Stimulated activated CD4-positive, alpha-beta T cell treated with anti-CD3 and anti-CD28 coated beads, Interleukin-15, amount 100 ng/mL, for 48 hours (primary cell): Measurements from ENCODE around the gene GOLT1B.
"Not testable (repeated sequence)": the region's sequence is repeated elsewhere in the genome, so short reads cannot be mapped to it uniquely, and the experiment has no call there.

Experiments
- DNase-seq, 2 donors: peaks; one replicate each; pipeline ENCODE4 v3.0.0-alpha.2; 2020; ENCODE audit warnings: low read depth in 2 of 2

The GOLT1B gene, protein sequence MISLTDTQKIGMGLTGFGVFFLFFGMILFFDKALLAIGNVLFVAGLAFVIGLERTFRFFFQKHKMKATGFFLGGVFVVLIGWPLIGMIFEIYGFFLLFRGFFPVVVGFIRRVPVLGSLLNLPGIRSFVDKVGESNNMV

GRCh38 chr12:21501258-21502163 lies at the start of gene GOLT1B, which contains the start of gene RECQL:
TSS of gene GOLT1B (plus strand) at chr12:21501789. CDS start at chr12:21501924, 135 bp downstream.
TSS of gene RECQL (minus strand) at chr12:21501635. CDS start at chr12:21499570, 2,065 bp downstream.
- peak; percentile 86 to 87 for DNase-seq

DNA sequence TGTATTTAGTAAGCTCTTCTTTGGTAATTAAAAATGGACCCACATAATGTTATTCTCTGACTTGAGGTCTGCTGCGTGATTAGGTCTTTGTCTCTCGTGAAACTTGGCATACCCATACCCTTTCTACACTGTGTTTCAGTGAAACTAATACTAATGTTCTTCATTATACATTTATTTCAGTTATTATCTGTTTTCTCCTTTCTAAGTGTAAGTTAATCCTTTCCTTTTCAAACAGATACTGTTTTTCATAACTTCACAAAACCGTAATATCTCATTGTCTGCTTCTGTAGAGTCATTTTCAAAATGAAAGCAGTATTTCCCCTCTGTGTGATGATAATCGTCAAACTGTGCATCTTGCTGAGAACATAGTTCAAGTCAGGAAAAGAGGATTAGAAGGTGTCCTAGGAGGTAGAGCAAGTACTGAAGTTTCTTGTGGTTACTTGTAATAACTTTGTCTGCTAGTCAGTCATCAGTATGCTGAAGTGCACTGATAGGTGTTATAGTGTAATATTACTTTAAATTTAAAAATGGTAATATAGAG lies 48.2 kb upstream of the GOLT1B start:
- DNase-seq = no peak

- DNase-seq = peak; percentile 15 to 27
These were observed 45.3 kb upstream of the GOLT1B start for GRCh38 chr12:21456291-21456780.

- no peak for DNase-seq
These were observed 42.1 kb upstream of the GOLT1B start for GRCh38 chr12:21459474-21459873.

GRCh38 chr12:21467334-21467733 lies 34.3 kb upstream of the GOLT1B start:
- not testable (repeated sequence) for DNase-seq

DNA sequence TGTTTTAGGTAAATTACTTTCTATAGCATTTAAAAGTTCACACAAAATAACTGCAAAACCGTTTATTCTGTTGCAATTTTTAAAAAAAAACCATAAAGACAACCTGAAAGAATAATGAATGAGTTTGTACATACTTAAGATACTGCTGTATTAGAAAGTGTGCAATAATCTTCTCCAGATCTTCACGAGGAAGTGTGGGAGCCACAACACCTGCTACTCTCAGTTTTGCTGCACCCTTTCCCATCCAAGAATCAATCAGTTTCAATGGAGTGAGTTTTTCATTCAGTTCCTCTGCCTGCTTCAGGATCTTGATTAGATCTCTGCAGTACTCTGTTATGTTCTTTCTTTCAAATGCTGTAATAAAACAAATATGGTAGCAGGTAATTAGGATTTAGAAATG lies 30.3 kb upstream of the GOLT1B start:
- DNase-seq = no peak

GRCh38 chr12:21472197-21472823 lies 29.3 kb upstream of the GOLT1B start:
- DNase-seq = no peak

DNA sequence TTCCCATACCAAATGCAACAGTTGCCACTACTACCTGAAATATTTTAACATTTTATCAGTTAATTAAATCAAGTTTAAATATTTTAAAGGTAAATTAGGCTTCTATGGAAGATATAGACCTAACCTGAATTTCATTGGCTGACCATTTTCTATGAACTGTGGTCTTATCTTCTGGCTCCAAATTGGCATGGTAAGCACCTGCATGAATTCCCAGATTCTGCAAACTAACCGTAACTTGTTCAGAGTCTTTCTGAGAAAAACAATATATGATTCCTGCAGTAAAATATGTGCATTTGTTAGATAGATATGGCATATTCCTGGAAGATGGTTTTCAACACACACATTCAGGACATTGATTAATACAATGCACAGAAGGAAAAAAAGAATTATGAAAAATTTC lies 26.0 kb upstream of the GOLT1B start:
- DNase-seq = no peak

DNA sequence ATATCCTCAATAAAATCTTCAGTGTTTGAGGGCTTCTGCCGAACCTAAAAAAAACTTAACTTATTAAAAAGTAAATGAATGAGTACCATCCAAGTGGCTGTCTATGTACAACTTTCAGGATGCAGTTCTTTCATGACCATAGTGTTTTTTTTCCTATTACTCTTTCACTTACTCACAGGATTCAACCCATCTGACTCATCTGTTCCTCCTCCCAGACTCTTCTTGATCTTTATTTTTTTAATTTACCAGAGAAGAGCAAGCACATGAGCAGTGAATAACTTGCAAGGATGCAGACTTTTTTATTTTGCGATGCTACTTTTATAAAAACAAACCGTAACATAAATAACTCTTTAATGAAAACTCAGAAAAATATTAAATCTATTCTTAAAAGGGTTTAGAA lies 24.6 kb upstream of the GOLT1B start:
- DNase-seq = no peak

DNA sequence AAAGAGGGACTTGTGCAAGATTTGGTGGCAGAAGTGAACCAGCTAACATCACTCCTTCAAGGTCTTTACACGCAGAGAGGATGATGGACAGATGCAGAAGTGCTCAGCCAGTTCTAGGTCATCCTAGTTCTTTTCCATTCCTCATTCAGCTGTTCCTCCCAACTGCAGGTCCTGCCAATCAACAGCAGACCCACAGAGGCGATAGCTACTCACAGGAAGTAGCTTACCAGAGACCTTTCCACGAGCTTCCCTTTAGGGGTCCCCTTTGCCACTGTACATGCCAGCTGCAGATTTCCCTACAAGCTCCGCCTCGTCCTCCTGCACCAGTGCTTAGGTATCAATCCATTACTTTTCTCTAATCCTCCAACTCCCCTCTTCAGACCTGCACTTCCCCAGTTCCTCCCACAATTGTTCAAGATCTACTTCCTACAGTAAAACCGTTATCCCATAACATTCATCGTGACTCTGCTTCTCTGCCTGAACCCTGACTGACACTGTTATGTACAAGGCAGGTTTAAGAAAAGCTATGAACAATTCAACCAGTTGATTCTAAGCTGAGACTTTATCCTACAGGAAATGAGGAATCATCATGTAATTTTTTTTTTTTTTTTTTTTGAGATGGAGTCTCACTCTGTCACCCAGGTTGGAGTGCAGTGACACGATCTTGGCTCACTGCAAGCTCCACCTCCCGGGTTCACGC lies 22.7 kb upstream of the GOLT1B start:
- DNase-seq = no peak

GRCh38 chr12:21483531-21483930 lies 18.1 kb upstream of the GOLT1B start:
- no peak for DNase-seq

GRCh38 chr12:21485998-21486397 lies 15.6 kb upstream of the GOLT1B start:
- DNase-seq = no peak

DNA sequence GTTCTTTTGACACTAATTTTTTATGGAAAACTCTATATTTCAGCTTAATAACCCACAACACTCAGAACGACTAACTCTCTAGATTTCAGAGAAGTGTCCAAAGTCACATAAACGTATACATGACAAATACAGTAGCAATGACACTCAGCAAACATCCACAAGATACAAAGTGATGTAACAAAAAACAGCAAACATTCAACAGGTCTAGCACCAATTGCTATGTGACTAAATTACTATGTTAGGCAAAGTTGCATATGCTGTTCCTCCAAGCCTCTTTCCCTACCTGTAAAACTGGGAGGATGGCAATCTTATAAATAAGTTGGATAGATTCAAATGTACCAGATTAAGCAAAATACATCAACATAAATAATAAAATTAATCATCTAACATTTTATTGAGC lies 1.8 kb upstream of the GOLT1B start:
- no peak for DNase-seq

DNA sequence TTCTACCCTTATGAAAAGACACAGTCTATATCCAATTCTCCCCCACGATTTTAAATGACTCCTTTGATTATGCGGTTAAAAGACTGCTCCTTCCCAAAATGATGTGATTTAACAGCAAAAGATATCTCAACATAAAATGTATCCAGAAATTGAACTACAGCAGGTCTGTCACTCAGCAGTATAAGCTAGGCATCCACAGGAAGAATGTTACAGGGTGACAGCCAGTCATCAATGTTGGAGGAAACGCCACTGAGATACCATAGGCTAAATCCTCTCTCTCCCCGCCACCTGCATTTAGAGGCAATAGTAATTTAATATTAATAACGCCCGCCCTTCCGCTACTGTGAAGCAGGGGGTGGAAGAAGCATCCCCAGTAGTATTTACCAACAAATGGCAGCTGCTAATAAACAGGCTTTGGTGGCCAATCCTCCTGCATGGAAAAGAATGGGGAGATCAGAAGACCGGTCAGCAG lies 767 bp upstream of the GOLT1B start:
- no peak for DNase-seq

DNA sequence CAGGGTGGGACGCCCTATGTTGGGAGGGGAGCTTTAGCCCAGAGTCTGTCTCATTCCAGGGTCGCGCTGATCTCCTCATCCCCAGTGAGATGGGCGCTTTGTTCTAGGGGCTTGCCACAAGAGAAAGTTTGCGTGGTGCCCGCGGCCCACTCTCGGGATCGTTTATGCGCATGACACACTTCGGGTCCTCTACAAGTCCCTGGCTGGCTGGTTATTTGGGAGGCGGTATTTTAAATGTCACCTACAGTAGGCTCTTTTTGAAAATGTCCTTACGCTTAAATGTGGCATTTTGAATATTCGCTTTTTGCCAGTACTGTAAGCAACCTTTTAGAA lies 541 bp downstream of the GOLT1B start:
- peak; percentile 17 to 26 for DNase-seq

DNA sequence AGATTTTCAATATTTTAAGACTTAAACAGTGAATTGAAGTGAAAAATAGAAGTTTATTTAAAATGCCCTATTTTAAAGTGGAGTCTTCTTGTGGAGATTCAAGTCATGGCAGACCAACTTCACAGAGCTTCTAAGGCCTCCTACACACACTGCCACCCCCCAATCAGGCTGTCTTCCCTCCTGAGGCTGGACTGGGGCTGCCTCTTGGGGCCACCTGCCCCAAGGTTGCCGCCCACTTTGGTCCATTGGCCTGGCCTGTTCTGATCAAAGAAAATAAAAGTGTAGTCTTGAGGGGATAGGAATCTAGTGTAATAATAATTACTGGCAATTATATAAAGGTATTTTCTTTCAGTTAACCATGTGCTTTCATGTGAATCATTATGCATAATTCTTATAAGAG lies 1.3 kb downstream of the GOLT1B start:
- DNase-seq = no peak

DNA sequence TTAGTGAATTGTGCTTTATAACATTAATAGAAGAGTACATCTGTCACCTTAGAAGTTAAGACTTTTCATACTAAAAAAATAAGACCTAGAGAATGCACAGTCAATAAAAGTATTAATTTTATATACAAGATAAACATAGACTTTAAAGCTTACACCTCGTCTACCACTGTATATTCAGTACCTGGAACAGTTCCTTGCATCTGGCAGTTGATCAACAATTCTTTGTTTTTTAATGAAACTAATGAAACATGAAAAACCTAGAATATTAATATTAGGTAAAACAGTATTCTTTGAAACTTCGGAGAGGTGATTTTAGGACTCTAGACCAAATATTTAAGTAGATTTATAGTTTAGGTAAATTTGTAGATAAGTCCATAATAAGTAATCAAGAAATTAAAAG lies 4.3 kb downstream of the GOLT1B start:
- no peak for DNase-seq

DNA sequence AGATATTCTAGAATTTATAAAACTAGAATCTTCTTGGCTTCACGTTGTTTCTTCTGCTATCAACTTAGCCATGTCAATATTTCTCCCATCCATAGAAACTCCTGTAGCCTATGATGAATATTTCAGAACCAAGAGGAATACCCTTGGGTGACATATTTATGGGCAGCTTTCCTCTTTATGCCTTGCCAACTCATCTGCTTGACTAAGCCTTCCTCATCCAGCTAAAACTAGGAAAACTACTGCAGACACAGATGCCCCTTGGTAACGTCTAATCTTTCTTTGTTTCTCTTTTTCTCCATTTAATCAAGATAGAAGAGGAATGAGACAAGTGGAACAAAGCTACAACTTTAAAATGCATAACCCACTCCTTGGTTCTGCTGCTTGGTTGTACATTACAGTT lies 6.3 kb downstream of the GOLT1B start:
- DNase-seq = no peak

GRCh38 chr12:21509768-21510167 lies 8.2 kb downstream of the GOLT1B start:
- DNase-seq = no peak

- no peak for DNase-seq
These were observed 14.7 kb downstream of the GOLT1B start for GRCh38 chr12:21516281-21516680.

DNA sequence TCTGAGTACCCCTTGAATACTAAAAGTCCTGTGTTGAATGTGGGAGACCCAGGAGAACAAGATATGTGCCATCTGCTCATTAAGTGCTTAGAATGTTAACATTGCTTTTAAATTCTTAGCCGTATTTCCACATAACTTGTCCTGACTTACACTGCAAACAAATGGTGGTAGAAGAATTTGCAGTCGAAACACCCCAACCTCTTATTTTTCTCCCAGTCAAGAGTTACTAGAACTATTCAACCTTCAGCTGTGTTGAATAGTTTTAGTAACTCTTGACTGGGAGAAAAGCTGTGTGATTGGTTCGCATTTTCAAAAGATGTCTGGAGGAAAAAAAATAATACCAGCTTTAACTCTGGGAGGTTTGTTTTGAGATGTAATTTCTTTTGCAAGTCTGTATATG lies 16.9 kb downstream of the GOLT1B start:
- DNase-seq = no peak

- DNase-seq = no peak
These were observed 20.0 kb downstream of the GOLT1B start for GRCh38 chr12:21521541-21521940.
